ENCODE measurements around the gene NSUN6.

Gene NSUN6

GRCh38 chr10:18504161-18504560 is 147.2 kb downstream of the NSUN6 start:
- DNase-seq (ENCODE audit: low read depth in 1 of 2, low spot score in 1 of 2), result no peak

GRCh38 chr10:18501629-18502028 is 149.8 kb downstream of the NSUN6 start:
- no peak for DNase-seq (ENCODE audit: low read depth in 1 of 2, low spot score in 1 of 2)

GRCh38 chr10:18501198-18501597 is 150.2 kb downstream of the NSUN6 start:
- DNase-seq (ENCODE audit: low read depth in 1 of 2, low spot score in 1 of 2), result no peak

- no peak for DNase-seq (ENCODE audit: low read depth in 1 of 2, low spot score in 1 of 2)
Observed at GRCh38 chr10:18500576-18500975, 150.8 kb downstream of the NSUN6 start.

GRCh38 chr10:18498998-18499397 is 152.4 kb downstream of the NSUN6 start:
- no peak for DNase-seq (ENCODE audit: low read depth in 1 of 2, low spot score in 1 of 2)

GRCh38 chr10:18497806-18498369 is 153.5 kb downstream of the NSUN6 start:
- DNase-seq (ENCODE audit: low read depth in 1 of 2, low spot score in 1 of 2), result no peak

All from activated T-helper 1 cell treated with anti-CD3 and anti-CD28 coated beads, Interleukin-2, amount 50 U/mL, for 16 hours (primary cell).